ENCODE results near the gene BTF3.

The BTF3 gene

GRCh38 chr5:73550016-73550415, 51.8 kb downstream of the BTF3 start:
- H3F3A ChIP-seq (ENCODE audit: insufficient read depth): no peaks in the 10 kb centered on the region
- H3K9me2 ChIP-seq (replicated peaks; ENCODE audit: insufficient read depth, low read length): no peaks in the 10 kb centered on the region
- peaks cover 2% of the 10 kb centered on the region; the same call in 1 of the 2 replicates for H3K36me3 ChIP-seq (ENCODE audit: low read length)
- TF ChIP-seq CTCF (IDR thresholded peaks at IDR 0.05; ENCODE audit: insufficient read depth, low read length, poor library complexity, severe bottlenecking): no peak
- no peak for TF ChIP-seq EZH2phosphoT487 (conservative IDR thresholded peaks at IDR 0.05; ENCODE audit: low read length)
- H3K9ac ChIP-seq (ENCODE audit: low read length): no peak overlapping the region
- H3K9me3 ChIP-seq (ENCODE audit: insufficient read depth, low read length): no peaks in the 10 kb centered on the region
- H3K27ac ChIP-seq (ENCODE audit: low read depth, low read length): no peak overlapping the region
- no peaks in the 10 kb centered on the region for H4K20me1 ChIP-seq (ENCODE audit: low read depth, low read length)
- H3K4me2 ChIP-seq (ENCODE audit: low read depth, low read length, poor library complexity, severe bottlenecking): no peak overlapping the region
- no peaks in the 10 kb centered on the region for H3K27me3 ChIP-seq (ENCODE audit: low read length)
- no peak overlapping the region for H2AFZ ChIP-seq (ENCODE audit: low read depth, low read length, severe bottlenecking)
- H3K79me2 ChIP-seq (ENCODE audit: insufficient read depth, low read length): no peaks in the 10 kb centered on the region
- no peak overlapping the region for H3K4me3 ChIP-seq (ENCODE audit: insufficient read depth, low read length, poor library complexity, severe bottlenecking)

GRCh38 chr5:73552642-73553041, 54.4 kb downstream of the BTF3 start:
- H2AFZ ChIP-seq (ENCODE audit: low read depth, low read length, severe bottlenecking): no peak overlapping the region
- no peak for TF ChIP-seq CTCF (IDR thresholded peaks at IDR 0.05; ENCODE audit: insufficient read depth, low read length, poor library complexity, severe bottlenecking)
- no peak for TF ChIP-seq EZH2phosphoT487 (conservative IDR thresholded peaks at IDR 0.05; ENCODE audit: low read length)
- no peaks in the 10 kb centered on the region for H3K27me3 ChIP-seq (ENCODE audit: low read length)
- H3K27ac ChIP-seq (ENCODE audit: low read depth, low read length): no peak overlapping the region
- H3K9me3 ChIP-seq (ENCODE audit: insufficient read depth, low read length): no peaks in the 10 kb centered on the region
- H3K79me2 ChIP-seq (ENCODE audit: insufficient read depth, low read length): no peaks in the 10 kb centered on the region
- no peaks in the 10 kb centered on the region for H4K20me1 ChIP-seq (ENCODE audit: low read depth, low read length)
- H3K9ac ChIP-seq (ENCODE audit: low read length): no peak overlapping the region
- peaks cover 2% of the 10 kb centered on the region; the same call in 1 of the 2 replicates for H3K36me3 ChIP-seq (ENCODE audit: low read length)
- H3F3A ChIP-seq (ENCODE audit: insufficient read depth): no peaks in the 10 kb centered on the region
- no peaks in the 10 kb centered on the region for H3K9me2 ChIP-seq (replicated peaks; ENCODE audit: insufficient read depth, low read length)
- H3K4me3 ChIP-seq (ENCODE audit: insufficient read depth, low read length, poor library complexity, severe bottlenecking): no peak overlapping the region
- no peak overlapping the region for H3K4me2 ChIP-seq (ENCODE audit: low read depth, low read length, poor library complexity, severe bottlenecking)

Measured in SU-DHL-6 (cell line).